ENCODE results near the gene TMED7.
"Not testable (repeated sequence)": the region's sequence is repeated elsewhere in the genome, so short reads cannot be mapped to it uniquely, and the experiment has no call there.

TMED7 gene

DNA sequence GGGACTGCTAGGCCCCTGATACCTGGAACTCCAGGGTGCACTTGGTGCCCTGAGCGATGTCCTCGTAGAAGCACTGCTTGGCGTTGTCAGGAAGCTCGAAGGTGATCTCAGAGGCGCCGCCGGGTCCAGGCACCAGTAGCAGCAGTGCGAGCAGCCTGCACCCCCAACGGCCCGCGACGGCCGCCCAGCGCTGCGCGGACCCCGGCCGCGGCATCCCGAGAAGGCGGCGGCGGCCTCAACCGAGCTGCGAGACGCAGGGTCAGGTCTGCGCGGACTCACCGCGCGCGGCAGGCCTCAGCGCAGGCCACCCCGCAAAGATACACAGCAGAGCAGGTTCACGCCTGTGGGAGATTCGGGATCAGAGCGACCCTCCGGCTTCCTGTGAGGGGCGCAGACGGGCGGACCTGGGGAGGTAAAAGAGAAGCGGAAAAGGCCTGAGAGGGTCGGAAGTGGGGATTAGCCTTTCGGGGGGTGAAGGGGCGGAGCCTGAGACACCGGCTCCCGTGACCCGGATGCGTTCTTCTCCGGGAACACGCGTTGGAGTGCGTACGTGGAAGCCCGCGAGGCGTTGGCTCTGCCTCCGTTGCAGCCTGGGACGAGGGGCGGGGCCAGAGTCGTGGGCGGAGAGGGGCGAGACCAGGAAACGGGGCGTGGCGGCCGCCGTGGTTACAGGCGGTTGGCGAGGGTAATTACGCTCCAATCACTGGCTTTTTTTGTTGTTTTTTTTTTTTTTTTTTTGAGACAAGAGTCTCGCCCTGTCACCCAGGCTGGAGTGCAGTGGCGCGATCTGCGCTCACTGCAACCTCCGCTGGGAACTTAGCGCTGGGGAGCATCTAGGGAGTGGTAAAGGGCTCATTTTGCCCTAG is at the start of gene TMED7:
TMED7 (minus strand) TSS at position 458 of the 866 bp plus-strand sequence; CDS start at position 214, 244 bp downstream.
- FAIRE-seq (peak; percentile 91), DNase-seq (ENCODE audit: low spot score) (peak; percentile 95)

DNA sequence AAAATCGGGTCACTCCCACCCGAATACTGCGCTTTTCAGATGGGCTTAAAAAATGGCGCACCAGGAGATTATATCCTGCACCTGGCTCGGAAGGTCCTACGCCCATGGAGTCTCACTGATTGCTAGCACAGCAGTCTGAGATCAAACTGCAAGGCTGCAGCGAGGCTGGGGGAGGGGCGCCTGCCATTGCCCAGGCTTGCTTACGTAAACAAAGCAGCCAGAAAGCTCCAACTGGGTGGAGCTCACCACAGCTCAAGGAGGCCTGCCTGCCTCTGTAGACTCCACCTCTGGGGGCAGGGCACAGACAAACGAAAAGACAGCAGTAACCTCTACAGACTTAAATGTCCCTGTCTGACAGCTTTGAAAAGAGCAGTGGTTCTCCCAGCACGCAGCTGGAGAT is 48.9 kb upstream of the TMED7 start:
- DNase-seq (ENCODE audit: low spot score); FAIRE-seq: not testable (repeated sequence)

DNA sequence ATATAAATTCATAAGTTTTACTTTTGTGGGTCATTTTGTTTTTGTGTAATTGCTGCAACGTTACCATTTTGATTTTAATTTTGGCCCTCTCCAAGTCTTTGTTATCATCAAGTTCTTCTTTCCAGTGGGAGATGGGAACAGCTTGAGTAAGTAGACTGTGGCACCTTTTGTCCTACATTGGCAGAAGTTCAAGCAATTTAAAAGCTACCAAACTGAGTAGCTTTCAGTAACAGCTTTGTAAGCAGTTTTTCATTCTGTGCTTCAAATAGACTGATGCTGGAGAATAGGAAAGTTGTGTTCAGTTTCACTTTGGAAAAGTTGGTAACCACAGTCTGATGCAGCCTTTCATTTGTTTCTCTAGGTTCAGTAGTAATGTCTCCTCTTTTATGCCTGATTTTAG is 47.8 kb upstream of the TMED7 start:
- DNase-seq (ENCODE audit: low spot score) (no peak), FAIRE-seq (no peak)

DNA sequence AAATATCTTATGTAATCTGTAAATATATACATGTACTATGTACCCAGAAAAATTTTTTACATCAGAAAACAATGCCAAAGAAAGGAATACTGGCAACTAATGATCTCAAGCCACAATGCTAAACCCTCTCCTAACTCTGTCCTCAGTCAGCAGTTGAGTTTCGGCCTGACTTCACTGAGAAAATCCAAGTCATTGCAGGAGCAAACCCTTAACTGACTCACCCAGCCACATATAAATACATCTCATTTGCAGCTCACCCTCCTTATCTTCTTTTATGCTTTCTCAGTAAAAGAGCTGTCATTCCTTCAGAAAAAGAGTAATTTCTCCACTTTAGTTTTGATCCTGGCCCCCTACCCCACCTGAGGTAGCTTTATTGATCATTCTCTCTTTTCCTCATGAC is 46.1 kb upstream of the TMED7 start:
- no peak for FAIRE-seq

DNA sequence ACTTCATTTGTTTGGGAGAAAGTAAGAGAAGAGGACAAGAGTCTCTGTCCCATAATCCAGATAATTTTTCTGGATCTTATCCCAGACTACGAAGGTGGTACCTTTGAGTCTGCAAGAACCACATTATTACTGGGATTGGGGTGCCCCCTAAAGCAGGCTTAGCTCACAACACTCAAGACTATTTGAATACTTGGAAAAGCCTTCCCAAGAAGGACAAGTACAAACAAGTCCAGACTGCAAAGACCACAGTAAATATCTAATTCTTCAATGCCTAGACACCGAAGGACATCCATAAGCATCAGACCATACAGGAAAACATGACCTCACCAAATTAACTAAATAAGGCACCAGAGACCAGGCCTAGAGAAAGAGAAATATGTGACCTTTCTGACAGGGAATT is 40.2 kb upstream of the TMED7 start:
- DNase-seq (ENCODE audit: low spot score) (no peak), FAIRE-seq (no peak)

More for the DNA sequence above, 46.1 kb upstream of the TMED7 start:
- no peak for DNase-seq (ENCODE audit: low spot score)

DNA sequence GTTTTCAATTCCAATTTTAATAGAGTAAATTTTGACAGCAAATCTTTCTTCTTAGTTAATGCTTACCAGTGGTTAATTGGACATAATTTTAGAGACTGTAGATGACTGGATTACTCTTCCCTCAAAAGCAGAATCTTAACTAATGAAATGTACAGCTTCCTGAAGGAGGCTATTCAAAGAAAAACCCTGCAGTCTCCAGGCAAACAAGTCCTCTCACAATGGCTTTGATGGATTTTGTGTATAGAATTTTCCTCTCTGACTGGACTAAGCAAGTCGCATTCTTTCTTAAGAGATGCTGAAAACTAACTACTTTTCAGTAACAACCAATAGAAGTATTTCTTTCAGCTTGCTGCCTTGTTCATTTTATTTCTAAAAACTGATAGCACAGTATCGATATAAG is 35.7 kb upstream of the TMED7 start:
- DNase-seq (ENCODE audit: low spot score), result no peak
- no peak for FAIRE-seq

DNA sequence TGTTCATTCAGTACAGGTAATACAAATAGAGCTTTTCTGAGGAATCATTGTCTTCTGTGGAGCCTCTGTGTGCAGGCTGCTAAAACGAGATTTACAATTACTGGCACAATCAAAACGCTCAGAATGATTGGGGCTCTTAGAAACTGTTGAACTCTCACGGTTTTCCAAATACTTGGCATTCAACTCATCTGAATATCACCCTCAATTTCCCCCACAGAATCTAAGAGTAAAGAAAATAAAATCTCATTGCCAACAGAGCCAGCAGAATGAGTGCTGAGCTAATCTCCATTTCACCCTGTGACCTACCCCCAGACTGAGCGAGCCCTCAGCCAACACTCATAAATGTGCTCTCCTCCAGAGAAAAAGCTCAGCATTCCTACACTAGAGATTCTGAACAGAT is 35.3 kb upstream of the TMED7 start:
- DNase-seq (ENCODE audit: low spot score) (no peak), FAIRE-seq (no peak)

DNA sequence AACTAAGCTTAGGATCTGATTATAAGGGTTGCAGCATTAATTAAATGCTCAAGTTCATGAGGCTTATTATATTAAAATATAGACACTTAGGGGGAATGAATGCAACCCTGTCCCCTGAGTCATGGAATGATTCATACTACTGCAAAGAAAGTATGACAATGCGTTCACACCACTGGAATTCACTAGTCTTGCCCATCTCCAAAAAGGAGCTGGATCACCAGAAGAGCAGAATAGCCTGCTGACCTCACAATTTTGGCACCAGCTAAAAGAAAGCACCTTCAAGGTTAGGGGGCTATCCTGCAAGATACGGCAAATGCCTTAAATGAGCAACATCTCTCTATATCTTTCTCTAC is 32.0 kb upstream of the TMED7 start:
- DNase-seq (ENCODE audit: low spot score), result peak; percentile 71

DNA sequence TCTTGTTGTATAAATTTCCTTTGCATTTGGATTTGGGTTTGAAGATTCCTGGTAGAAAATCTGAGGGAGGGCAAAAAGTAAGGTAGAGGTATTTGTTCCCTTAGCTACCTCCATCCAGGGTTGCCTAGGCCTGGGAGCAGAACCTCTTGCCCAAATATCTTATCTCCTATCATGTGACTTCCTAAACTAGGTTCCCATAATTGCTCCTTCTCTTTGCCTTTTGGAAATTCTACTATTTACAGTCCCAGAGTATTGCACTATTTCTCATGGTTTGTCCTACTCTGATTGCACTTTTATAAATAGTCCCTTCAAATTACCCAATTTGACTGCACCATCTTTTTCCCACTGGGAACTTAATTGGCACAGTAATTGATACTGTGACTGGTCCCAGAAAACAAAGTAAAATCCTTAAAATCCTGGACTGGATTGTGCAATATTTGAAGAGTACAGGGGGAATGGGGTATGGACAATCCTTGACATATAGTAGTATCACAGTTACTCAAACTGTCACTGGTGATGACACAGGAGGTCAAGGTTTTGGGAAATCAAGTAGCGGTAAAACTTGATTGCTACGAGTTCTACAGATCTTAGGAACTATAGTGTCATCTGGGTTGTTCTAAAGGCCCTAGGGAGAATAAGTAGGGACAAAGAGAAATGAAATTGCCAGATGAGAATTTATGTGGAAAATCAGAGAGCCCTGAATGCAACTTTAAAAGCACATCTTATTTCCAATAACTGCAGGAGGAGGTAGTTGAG is 31.5 kb upstream of the TMED7 start:
- FAIRE-seq (no peak), DNase-seq (ENCODE audit: low spot score) (peak; percentile 13)

More for the DNA sequence above, 32.0 kb upstream of the TMED7 start:
- FAIRE-seq, result peak; percentile 83

DNA sequence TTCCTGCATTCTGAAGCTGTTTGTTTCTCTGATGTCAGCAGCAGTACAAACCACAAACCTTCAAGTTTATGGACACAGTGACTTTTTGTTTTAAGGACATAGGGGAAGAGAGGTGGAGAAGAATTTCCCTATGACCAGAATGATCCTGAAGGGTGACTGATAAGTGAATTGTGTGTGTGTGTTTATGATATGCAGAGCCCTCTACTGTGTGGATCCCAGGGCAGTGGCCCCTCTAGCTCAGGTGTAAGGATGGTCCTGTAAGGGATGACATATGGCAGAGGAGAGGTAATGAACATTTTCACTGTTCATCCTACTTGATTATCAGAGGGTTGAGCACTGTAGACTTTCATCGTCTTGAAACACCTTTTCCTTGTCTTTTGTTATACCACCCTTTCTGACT is 30.6 kb upstream of the TMED7 start:
- FAIRE-seq (no peak), DNase-seq (ENCODE audit: low spot score) (no peak)

DNA sequence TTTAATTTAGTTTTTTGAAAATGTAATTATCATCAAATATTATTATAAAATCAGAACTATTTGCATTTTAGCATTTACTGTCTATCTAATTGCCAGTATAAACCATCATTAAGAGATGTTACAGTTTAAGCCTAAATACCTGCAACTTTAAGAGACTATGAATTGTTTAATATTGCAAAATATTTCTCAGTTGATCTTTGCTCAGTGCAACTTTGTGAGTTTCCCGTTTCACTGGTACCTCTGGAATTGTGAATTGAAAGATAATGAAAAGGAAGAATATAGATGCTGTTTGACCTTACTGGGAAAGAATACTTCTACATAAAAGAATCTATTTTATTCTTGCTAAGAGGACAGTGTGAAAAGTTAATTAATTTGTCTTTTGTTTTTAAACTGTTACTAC is 30.2 kb upstream of the TMED7 start:
- FAIRE-seq (no peak), DNase-seq (ENCODE audit: low spot score) (no peak)

DNA sequence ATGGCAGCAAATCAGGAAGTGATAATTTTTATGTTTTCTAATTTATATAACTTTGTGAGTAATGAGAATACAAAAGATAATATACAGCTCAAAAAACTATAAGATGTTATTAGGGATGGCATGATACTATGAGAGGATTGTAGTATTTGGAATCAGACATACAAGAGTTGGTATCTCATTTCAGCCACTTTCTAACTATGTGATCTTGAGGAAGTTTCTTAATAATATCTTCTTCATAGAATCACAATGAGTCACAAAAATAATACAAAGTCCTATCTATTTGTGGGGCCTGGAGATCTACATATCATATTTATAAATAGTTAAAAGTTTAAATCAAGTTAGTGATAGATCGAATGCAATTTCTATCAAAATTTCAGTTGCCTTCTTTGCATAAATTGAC is 23.7 kb upstream of the TMED7 start:
- FAIRE-seq (no peak), DNase-seq (ENCODE audit: low spot score) (no peak)

DNA sequence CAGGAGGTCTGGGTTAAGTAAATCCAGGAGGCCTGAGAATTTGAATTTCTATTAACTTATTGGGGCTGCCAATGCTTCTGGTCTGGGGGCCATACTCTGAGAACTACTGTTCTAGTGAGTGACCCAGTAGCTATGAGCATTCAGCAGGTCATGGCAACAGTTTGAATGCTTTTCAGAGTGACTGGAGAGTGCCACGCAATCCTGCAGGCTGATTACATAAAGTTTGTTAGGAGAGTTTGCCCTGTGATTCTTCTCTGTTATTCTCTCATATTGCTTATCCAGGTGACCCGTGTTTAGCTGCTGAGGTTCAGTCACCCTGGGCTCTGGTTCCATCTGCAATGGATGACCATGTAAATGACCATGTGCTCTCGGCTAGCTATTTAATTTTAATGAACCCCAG is 22.2 kb upstream of the TMED7 start:
- FAIRE-seq (no peak), DNase-seq (ENCODE audit: low spot score) (no peak)

DNA sequence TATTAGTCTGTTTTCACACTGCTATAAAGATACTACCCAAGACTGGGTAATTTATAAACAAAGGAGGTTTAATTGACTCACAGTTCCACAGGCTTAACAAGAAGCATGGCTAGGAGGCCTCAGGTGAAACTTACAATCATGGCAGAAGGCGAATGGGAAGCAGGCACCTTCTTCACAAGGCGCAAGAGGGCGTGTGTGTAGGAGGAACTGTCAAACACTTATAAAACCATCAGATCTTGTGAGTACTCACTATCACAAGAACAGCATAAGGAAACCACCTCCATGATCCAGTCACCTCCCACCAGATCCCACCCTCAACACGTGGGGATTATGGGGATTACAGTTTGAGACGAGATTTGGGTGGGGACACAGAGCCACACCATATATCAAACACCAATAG is 19.6 kb upstream of the TMED7 start:
- not testable (repeated sequence) for DNase-seq (ENCODE audit: low spot score); FAIRE-seq

DNA sequence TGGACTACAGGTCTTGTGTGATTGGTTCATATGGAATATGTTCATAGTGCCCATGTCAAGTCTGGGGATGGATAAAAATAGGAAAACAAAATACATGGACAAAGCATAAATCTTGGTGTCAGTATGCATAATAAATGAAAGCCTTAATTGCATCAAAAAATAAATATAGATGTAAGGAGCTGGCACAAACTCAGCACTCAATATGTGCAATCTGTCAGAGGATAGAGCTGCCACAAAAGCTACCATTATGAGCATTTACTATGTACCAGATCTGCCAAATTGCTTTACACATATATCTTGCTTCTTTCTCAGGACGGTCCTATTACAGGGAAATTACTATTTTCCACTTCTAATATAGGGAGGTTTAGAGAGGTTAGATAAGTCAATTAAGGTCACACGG is 18.2 kb upstream of the TMED7 start:
- FAIRE-seq, result no peak

DNA sequence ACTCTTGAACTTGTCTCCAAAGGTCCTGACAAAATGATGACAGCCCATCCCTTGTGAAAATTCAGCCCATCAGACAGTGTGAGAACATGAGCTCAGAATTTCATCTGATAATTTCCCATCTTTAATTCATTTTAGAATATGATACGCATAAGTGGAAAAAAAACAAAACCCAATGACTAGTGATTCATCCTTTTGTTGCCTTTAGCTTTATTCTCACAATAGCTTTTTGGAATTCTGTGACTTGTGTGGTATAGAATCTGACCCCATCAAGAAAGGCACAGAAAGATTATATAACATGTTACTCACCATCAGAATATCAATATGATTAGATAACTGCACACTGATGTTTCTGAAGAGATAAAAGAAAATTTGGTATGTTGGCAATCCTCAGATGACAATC is 16.1 kb upstream of the TMED7 start:
- no peak for DNase-seq (ENCODE audit: low spot score)
- FAIRE-seq, result no peak

More for the DNA sequence above, 18.2 kb upstream of the TMED7 start:
- DNase-seq (ENCODE audit: low spot score), result no peak

DNA sequence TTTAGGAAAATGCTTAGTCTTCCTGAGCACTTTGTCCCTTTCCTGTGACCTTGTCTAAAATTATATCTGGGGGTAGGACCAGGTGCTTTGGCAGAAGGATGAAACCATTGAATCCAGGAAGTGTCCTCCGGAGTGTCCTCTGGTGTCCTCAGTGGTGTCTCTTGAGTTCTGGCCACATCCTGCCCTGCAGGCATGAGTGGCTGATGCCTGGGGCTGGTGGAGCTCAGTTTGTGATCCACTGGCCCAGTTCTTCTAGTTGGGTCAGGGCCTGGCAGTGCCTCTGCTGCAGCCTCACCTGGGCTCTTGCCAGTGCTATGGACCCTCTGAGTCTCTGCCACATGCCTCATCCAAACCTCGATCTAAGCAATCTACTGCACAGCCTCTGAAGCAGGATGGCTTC is 14.4 kb upstream of the TMED7 start:
- FAIRE-seq, result no peak
- no peak for DNase-seq (ENCODE audit: low spot score)

DNA sequence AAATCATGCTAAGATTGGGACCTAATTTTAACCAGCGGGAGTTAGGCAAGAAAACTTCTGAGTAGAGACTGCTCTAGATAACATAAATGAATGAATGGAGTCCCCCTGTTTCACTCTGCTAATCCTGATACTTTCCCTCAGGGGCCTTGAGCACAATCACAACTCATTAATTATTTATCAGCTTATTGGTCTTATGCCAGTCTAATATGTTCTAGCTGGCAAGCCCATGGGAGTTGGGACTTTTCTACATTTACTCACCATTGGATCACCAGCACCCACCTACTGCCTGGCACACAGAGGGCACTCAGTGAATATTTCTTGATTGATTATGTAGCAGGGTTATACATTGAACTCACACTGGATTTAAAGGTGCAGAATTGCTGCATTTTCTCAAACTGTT is 13.5 kb upstream of the TMED7 start:
- FAIRE-seq, result no peak
- DNase-seq (ENCODE audit: low spot score), result no peak

DNA sequence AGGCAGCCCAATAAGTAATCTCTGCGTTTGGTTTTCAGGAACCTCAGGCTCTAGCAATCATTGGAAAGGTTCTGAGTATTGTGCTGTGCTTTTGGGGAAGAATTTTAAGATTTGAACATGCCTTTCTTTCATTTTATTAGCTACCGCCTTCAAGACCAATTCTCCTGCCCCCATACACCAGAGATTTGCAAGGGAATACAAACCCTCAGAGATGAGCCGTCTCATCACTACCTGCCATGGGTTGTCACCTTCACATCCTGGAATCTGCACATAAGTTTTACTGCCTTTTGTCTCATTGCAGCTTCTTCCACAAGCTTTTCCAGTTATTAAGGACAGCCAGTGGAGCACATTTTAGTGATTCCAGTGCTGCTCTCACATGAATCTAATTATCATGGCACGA is 11.7 kb upstream of the TMED7 start:
- no peak for DNase-seq (ENCODE audit: low spot score)
- no peak for FAIRE-seq

DNA sequence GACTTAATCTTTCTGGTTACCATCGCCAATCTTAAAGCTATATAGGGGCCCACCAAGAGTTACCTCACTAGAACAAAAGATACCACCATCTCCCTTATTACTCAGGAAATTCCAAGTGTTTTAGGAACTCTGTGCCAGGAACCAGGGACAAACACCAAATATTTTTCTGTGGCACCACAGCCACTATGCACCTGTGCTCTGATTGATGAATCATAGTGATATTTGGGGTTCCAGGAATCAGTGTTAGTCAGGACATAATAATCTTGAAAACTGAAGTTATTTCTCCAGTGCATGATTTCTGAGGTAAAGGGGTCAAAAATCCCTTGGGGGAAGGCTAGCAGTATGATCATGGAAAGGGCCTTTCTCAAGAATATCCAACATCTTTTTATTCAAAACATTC is 10.2 kb upstream of the TMED7 start:
- DNase-seq (ENCODE audit: low spot score), result no peak
- no peak for FAIRE-seq

DNA sequence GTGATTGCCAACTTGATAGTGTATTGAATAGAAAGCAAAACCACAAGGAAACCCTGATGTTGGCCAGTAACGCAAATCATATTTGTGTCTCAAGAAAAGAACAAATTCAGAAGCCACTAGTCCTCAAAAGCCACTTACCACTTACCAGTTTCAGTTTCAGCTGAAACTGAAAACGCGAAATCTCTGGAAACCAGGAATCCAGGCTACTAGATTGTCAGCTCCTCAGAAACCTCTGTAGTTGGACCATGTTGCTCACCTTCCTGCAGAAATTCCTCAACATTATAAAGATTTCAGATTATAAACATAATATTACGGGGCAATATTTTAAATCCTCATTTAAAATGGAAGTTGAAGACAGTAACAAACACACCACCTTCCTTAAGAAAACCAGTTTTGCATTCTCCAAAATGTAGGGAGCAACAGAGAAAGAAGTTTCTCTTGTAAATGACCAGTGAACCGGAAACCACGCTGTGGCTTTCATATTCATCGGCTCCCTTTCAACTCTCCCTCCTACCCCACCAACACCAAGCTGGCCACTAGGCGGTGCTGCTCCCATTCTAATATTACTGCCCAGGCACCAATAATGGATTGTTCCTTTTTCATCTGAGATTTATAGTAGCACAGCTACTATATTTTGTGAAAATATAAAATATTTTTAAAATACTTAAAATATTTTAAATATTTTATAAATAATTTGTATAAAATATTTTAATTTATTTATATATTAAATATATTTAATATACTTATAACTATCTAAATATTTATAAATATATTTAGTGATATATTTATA is 8.7 kb upstream of the TMED7 start:
- FAIRE-seq, result peak; percentile 99
- DNase-seq (ENCODE audit: low spot score), result peak; percentile 74

DNA sequence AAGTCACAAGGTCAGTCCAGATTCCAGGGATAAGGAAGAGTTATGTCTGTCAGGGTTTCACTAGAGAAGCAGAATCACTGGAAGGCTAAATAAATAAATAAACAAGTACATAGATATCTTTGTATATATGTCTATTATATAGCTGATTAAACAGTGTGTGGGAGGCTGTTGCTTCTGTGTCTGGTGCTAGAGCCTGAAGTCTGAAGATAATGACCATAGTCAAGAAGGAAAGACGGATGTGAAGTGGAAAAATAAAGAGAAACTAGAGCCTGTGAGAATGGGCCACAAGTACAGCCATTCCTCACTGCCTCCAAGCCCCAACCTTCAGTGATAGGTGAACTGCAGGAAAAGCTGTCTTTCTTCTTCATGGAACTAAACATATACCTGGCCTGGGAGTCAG is 4.1 kb upstream of the TMED7 start:
- no peak for FAIRE-seq
- DNase-seq (ENCODE audit: low spot score), result no peak
